Measurements from ENCODE around the gene TRIM67. TPM values are rescaled to one million over a fixed set of nuclear protein-coding genes. Genes with fewer than 3 reads are reported as not detected.

Gene TRIM67
- total RNA-seq, 3 donors from 2014 or later (not counting 1 experiment from before 2014, with no cell fraction given) = not detected

DNA sequence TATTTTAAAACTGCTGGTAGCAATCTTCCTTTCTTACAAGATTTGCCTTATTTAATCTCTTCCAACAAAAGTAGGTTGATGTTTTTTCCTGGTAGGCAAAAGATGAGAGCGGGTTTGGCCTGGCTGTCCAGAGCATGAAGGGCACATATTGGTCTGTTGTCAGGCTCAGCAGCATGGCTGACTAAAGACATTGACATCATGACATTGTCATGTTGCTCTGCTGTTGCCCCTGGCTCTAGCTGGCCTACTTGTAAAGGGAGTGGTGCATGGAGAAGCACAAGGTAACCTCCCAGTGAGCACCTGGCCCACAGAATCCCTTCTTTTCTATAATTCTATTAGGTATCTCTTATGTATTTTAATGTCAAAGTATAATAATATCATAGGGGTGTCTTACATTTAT is 102.8 kb downstream of the TRIM67 start:
- Histone ChIP-seq H3K4me3 (ENCODE audit: low read length) (no peak overlapping the region), H3K36me3 (ENCODE audit: control insufficient read depth, insufficient read depth, low read length) (peaks cover 80% of the 10 kb centered on the region), H3K9me3 (ENCODE audit: control insufficient read depth, insufficient read depth, low read length) (no peaks in the 10 kb centered on the region), H3K27me3 (ENCODE audit: control insufficient read depth, insufficient read depth, low read length) (no peaks in the 10 kb centered on the region), H3K27ac (ENCODE audit: low read length) (no peak overlapping the region), H3K4me1 (ENCODE audit: control insufficient read depth, insufficient read depth, low read length) (no peaks in the 10 kb centered on the region)
- Mint-ChIP-seq H3K27me3 (ENCODE audit: low read depth in 2 of 2) (no peaks in the 10 kb centered on the region), H3K36me3 (peaks cover 29% of the 10 kb centered on the region), H3K27ac (no peak overlapping the region), H3K4me3 (no peak overlapping the region), H3K4me1 (no peaks in the 10 kb centered on the region), H3K9me3 (no peaks in the 10 kb centered on the region)
- intact Hi-C loops (cut with micrococcal nuclease) = no loop called here
- ATAC-seq = no peak
- TF ChIP-seq, protein P1, sequence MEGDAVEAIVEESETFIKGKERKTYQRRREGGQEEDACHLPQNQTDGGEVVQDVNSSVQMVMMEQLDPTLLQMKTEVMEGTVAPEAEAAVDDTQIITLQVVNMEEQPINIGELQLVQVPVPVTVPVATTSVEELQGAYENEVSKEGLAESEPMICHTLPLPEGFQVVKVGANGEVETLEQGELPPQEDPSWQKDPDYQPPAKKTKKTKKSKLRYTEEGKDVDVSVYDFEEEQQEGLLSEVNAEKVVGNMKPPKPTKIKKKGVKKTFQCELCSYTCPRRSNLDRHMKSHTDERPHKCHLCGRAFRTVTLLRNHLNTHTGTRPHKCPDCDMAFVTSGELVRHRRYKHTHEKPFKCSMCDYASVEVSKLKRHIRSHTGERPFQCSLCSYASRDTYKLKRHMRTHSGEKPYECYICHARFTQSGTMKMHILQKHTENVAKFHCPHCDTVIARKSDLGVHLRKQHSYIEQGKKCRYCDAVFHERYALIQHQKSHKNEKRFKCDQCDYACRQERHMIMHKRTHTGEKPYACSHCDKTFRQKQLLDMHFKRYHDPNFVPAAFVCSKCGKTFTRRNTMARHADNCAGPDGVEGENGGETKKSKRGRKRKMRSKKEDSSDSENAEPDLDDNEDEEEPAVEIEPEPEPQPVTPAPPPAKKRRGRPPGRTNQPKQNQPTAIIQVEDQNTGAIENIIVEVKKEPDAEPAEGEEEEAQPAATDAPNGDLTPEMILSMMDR (IDR thresholded peaks at IDR 0.05) = no peak
- WGBS (ENCODE audit: insufficient coverage) = 100% methylated on average over 1 of the region's 1 CpG
- no peak for DNase-seq

DNA sequence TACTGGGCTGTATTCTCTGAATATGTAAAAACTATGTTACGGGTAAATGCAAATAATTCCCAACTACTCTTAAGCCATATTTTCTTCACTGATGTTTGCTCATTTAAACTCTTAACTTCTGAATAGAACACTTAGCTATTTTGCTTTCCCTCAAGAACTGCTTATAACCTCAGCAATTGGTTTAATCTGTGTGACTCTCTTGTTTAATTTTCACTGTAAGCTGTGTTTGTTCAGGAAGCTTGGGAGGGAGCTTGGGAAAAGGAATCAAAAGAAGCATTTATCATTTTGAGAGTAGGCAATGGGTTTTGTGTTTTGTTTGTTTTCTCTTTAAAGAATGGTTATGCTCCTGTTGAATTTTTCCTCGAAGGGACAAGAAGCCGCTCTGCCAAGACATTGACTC is 103.5 kb downstream of the TRIM67 start:
- no peaks in the 10 kb centered on the region for H3K4me1 Mint-ChIP-seq
- H3K27me3 Mint-ChIP-seq (ENCODE audit: low read depth in 2 of 2) = no peaks in the 10 kb centered on the region
- ATAC-seq (no peak), DNase-seq (no peak)
- Histone ChIP-seq H3K36me3 (ENCODE audit: control insufficient read depth, insufficient read depth, low read length) (peaks cover 81% of the 10 kb centered on the region), H3K4me1 (ENCODE audit: control insufficient read depth, insufficient read depth, low read length) (no peaks in the 10 kb centered on the region), H3K4me3 (ENCODE audit: low read length) (no peak overlapping the region), H3K27ac (ENCODE audit: low read length) (no peak overlapping the region), H3K27me3 (ENCODE audit: control insufficient read depth, insufficient read depth, low read length) (no peaks in the 10 kb centered on the region), H3K9me3 (ENCODE audit: control insufficient read depth, insufficient read depth, low read length) (no peaks in the 10 kb centered on the region)
- peak overlapping the region in 1 of 2 donors; percentile 16 for H3K27ac Mint-ChIP-seq
- H3K36me3 Mint-ChIP-seq = peaks cover 33% of the 10 kb centered on the region
- intact Hi-C loops (cut with micrococcal nuclease) = no loop called here
- H3K9me3 Mint-ChIP-seq = no peaks in the 10 kb centered on the region
- H3K4me3 Mint-ChIP-seq = no peak overlapping the region
- TF ChIP-seq, protein P1 (IDR thresholded peaks at IDR 0.05) = no peak
- WGBS (ENCODE audit: insufficient coverage) = 97% methylated on average over 3 of the region's 3 CpGs

DNA sequence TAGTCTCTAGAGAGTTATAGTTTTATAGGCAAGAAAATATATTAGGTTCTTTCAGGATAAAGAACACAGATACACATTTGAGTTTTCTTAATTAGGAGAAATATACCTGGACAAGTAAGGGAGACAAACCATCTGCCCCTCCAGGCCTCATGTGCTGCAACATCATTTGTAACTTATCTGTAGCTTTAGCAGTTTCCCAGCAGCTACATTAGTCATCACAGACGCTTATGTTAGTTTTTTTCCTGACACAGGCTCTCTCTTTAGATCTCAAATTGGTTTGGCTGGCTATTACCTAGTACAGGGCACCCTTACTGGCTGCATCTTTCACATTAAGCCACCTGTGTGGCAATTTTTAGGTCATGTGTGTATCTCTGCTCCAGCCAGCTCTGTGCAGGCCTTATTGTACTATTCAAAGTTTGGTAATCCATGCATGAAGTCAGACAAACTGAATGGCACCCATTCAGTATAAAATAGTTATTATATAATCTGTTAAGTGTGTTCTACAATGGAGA is 105.0 kb downstream of the TRIM67 start:
- TF ChIP-seq, protein P1 (IDR thresholded peaks at IDR 0.05) = no peak
- H3K27me3 Mint-ChIP-seq (ENCODE audit: low read depth in 2 of 2) = no peaks in the 10 kb centered on the region
- no peaks in the 10 kb centered on the region for H3K9me3 Mint-ChIP-seq
- Histone ChIP-seq H3K27me3 (ENCODE audit: control insufficient read depth, insufficient read depth, low read length) (no peaks in the 10 kb centered on the region), H3K9me3 (ENCODE audit: control insufficient read depth, insufficient read depth, low read length) (no peaks in the 10 kb centered on the region), H3K27ac (ENCODE audit: low read length) (no peak overlapping the region), H3K4me1 (ENCODE audit: control insufficient read depth, insufficient read depth, low read length) (no peaks in the 10 kb centered on the region), H3K4me3 (ENCODE audit: low read length) (no peak overlapping the region), H3K36me3 (ENCODE audit: control insufficient read depth, insufficient read depth, low read length) (peaks cover 73% of the 10 kb centered on the region)
- DNase-seq = no peak
- H3K36me3 Mint-ChIP-seq = peaks cover 33% of the 10 kb centered on the region
- no peaks in the 10 kb centered on the region for H3K4me1 Mint-ChIP-seq
- H3K4me3 Mint-ChIP-seq = no peak overlapping the region
- WGBS (ENCODE audit: insufficient coverage) = 53% methylated on average over 1 of the region's 1 CpG
- no peak for ATAC-seq
- H3K27ac Mint-ChIP-seq = no peak overlapping the region
- intact Hi-C loops (cut with micrococcal nuclease) = no loop called here

Other genes starting within 250 kb of the TRIM67 start
- gene TTC13, start 183.2 kb upstream of the TRIM67 start, total RNA-seq = 10 to 100 TPM; 72.4 to 90.1 (median 80.4) TPM
- gene ARV1, start 183.0 kb upstream of the TRIM67 start, total RNA-seq = 1 to 10 TPM; 7.2 to 7.6 (median 7.3) TPM
- 1 to 10 TPM; 1.4 to 2.5 (median 2.0) TPM for gene FAM89A, start 121.8 kb upstream of the TRIM67 start, total RNA-seq
- gene GNPAT, start 79.2 kb downstream of the TRIM67 start, total RNA-seq = 10 to 100 TPM; 20.5 to 29.3 (median 23.1) TPM
- 10 to 100 TPM; 29.0 to 37.1 (median 34.7) TPM for gene EXOC8, start 175.8 kb downstream of the TRIM67 start, total RNA-seq
- gene SPRTN, start 176.2 kb downstream of the TRIM67 start, total RNA-seq = 10 to 100 TPM; 31.1 to 42.6 (median 36.6) TPM

All from natural killer cell (primary cell).